ENCODE results near the gene SNCB.

Gene SNCB

DNA sequence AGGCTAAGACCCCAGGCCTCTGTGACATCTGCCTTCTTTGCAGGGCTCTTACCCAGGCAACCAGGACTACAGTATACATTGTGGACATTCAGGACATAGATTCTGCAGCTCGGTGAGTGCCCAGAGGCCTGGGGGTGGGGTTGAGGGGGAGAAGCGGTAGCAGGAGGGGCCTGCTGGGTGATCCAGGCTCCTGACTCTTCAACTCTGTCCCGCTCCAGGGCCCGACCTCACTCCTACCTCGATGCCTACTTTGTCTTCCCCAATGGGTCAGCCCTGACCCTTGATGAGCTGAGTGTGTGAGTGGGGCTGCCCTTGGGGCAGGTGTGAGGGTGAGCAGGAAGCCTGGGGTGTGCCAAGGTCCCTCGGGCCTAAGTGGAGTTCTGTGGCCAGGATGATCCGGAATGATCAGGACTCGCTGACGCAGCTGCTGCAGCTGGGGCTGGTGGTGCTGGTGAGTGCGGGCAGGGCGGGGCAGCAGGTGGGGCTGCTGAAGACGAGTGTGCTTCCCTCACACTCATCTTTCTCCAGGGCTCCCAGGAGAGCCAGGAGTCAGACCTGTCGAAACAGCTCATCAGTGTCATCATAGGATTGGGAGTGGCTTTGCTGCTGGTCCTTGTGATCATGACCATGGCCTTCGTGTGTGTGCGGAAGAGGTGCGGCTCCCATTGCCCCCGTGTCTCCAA, 40.2 kb downstream of the SNCB start:
- H3K4me3 ChIP-seq (ENCODE audit: low read depth, low read length): no peak overlapping the region
- DNase-seq (ENCODE audit: low read depth, low spot score): no peak
- TF ChIP-seq, protein P1, sequence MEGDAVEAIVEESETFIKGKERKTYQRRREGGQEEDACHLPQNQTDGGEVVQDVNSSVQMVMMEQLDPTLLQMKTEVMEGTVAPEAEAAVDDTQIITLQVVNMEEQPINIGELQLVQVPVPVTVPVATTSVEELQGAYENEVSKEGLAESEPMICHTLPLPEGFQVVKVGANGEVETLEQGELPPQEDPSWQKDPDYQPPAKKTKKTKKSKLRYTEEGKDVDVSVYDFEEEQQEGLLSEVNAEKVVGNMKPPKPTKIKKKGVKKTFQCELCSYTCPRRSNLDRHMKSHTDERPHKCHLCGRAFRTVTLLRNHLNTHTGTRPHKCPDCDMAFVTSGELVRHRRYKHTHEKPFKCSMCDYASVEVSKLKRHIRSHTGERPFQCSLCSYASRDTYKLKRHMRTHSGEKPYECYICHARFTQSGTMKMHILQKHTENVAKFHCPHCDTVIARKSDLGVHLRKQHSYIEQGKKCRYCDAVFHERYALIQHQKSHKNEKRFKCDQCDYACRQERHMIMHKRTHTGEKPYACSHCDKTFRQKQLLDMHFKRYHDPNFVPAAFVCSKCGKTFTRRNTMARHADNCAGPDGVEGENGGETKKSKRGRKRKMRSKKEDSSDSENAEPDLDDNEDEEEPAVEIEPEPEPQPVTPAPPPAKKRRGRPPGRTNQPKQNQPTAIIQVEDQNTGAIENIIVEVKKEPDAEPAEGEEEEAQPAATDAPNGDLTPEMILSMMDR (IDR thresholded peaks at IDR 0.05; ENCODE audit: low read depth, low read length): no peak
- in situ Hi-C loops (cut with HindIII; ENCODE audit: low sequenced_read_pairs): no loop called here

- H3K4me3 ChIP-seq (ENCODE audit: low read depth, low read length): no peak overlapping the region
- TF ChIP-seq, protein P1 (IDR thresholded peaks at IDR 0.05; ENCODE audit: low read depth, low read length): no peak
- DNase-seq (ENCODE audit: low read depth, low spot score): no peak
- in situ Hi-C loops (cut with HindIII; ENCODE audit: low sequenced_read_pairs): no loop called here
These were observed 41.1 kb downstream of the SNCB start for GRCh38 chr5:176589039-176589769.

GRCh38 chr5:176588297-176588696, 42.0 kb downstream of the SNCB start:
- H3K4me3 ChIP-seq (ENCODE audit: low read depth, low read length): no peak overlapping the region
- TF ChIP-seq, protein P1 (IDR thresholded peaks at IDR 0.05; ENCODE audit: low read depth, low read length): no peak
- no peak for DNase-seq (ENCODE audit: low read depth, low spot score)
- in situ Hi-C loops (cut with HindIII; ENCODE audit: low sequenced_read_pairs): no loop called here

- no peak overlapping the region for H3K4me3 ChIP-seq (ENCODE audit: low read depth, low read length)
- DNase-seq (ENCODE audit: low read depth, low spot score): no peak
- TF ChIP-seq, protein P1 (IDR thresholded peaks at IDR 0.05; ENCODE audit: low read depth, low read length): no peak
- in situ Hi-C loops (cut with HindIII; ENCODE audit: low sequenced_read_pairs): no loop called here
These were observed 42.9 kb downstream of the SNCB start for GRCh38 chr5:176587398-176587797.

- in situ Hi-C loops (cut with HindIII; ENCODE audit: low sequenced_read_pairs): no loop called here
- DNase-seq (ENCODE audit: low read depth, low spot score): no peak
- no peak overlapping the region for H3K4me3 ChIP-seq (ENCODE audit: low read depth, low read length)
- TF ChIP-seq, protein P1 (IDR thresholded peaks at IDR 0.05; ENCODE audit: low read depth, low read length): no peak
These were observed 47.3 kb downstream of the SNCB start for GRCh38 chr5:176583076-176583475.

DNA sequence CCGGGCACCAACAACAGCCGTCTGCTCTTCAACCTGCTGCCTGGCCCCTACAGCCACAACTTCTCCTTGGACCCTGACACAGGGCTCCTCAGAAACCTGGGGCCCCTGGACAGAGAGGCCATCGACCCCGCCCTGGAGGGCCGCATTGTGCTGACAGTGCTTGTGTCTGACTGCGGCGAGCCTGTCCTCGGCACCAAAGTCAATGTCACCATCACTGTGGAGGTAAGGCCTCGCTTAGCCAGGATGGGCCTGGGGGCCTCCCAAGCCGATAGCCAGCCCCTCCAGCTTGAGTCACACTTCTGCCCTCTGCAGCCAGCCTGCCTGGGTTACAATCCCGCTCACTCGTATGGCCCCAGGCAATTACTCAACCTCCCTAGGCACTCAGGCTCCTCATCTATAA, 49.0 kb downstream of the SNCB start:
- in situ Hi-C loops (cut with HindIII; ENCODE audit: low sequenced_read_pairs): no loop called here
- DNase-seq (ENCODE audit: low read depth, low spot score): no peak
- TF ChIP-seq, protein P1 (IDR thresholded peaks at IDR 0.05; ENCODE audit: low read depth, low read length): no peak
- no peak overlapping the region for H3K4me3 ChIP-seq (ENCODE audit: low read depth, low read length)
